OCI-LY1 (cell line): Measurements from ENCODE around the gene ZSWIM3.

ENCODE experiments used
- H2AFZ ChIP-seq: fragments of 200-600 bp; sonication (generic), shearing (Covaris generic); 2 replicates; pipeline ENCODE4 v1.6.0; 2014; ENCODE audit warnings: antibody characterized with exemption, mild to moderate bottlenecking, low read length
- H3F3A ChIP-seq: fragments of 200-600 bp; sonication (generic), shearing (Covaris generic); 2 replicates; pipeline ENCODE4 v1.6.0; 2014; ENCODE audit warnings: mild to moderate bottlenecking, antibody characterized with exemption, low read length, moderate library complexity; ENCODE audit not compliant: insufficient read depth
- H3K27ac ChIP-seq: fragments of 200-600 bp; sonication (generic); 2 replicates; pipeline ENCODE4 v1.5.1; 2014; ENCODE audit warnings: low read length, mixed run types, mild to moderate bottlenecking, low read depth; ENCODE audit not compliant: poor library complexity, severe bottlenecking
- H3K27me3 ChIP-seq: fragments of 200-600 bp; sonication (generic); 2 replicates; pipeline ENCODE4 v1.6.0; 2014; ENCODE audit warnings: antibody characterized with exemption, mild to moderate bottlenecking, low read length, moderate library complexity; ENCODE audit not compliant: insufficient read depth
- H3K36me3 ChIP-seq: fragments of 200-600 bp; sonication (generic); 2 replicates; pipeline ENCODE4 v1.6.1; 2014; ENCODE audit warnings: mild to moderate bottlenecking, antibody characterized with exemption, low read length, moderate library complexity, mixed read lengths; ENCODE audit not compliant: insufficient read depth
- H3K4me1 ChIP-seq: fragments of 200-600 bp; sonication (generic); 2 replicates; pipeline ENCODE4 v1.5.1; 2014; ENCODE audit warnings: mild to moderate bottlenecking, low read length, moderate library complexity; ENCODE audit not compliant: insufficient read depth, severe bottlenecking
- H3K4me2 ChIP-seq: fragments of 200-600 bp; sonication (generic), shearing (Covaris generic); 2 replicates; pipeline ENCODE4 v1.6.1; 2014; ENCODE audit warnings: low read length
- H3K4me3 ChIP-seq: fragments of 200-600 bp; sonication (generic); 2 replicates; pipeline ENCODE4 v1.5.1; 2014; ENCODE audit warnings: low read length, low read depth, mild to moderate bottlenecking, mixed read lengths; ENCODE audit not compliant: poor library complexity, severe bottlenecking
- H3K79me2 ChIP-seq: fragments of 200-600 bp; shearing (Covaris generic); 2 replicates; pipeline ENCODE4 v1.6.1; 2016; ENCODE audit warnings: mixed run types, low read length, mixed read lengths; ENCODE audit not compliant: insufficient read depth
- H3K9ac ChIP-seq: fragments of 200-600 bp; sonication (generic), shearing (Covaris generic); 2 replicates; pipeline ENCODE4 v1.6.1; 2014; ENCODE audit warnings: mild to moderate bottlenecking, low read length, mixed read lengths
- H3K9me2 ChIP-seq: fragments of 200-600 bp; sonication (generic), shearing (Covaris generic); 2 replicates; pipeline ENCODE4 v1.6.1; 2014; ENCODE audit warnings: low read depth, mild to moderate bottlenecking, low read length, mixed read lengths
- H3K9me3 ChIP-seq: fragments of 200-600 bp; shearing (Covaris generic); 2 replicates; pipeline ENCODE4 v1.6.1; 2014; ENCODE audit warnings: low read length, mixed read lengths
- H4K20me1 ChIP-seq: fragments of 200-600 bp; sonication (generic), shearing (Covaris generic); 2 replicates; pipeline ENCODE4 v1.6.0; 2016; ENCODE audit warnings: mild to moderate bottlenecking, low read length; ENCODE audit not compliant: insufficient read depth
- EZH2 ChIP-seq: fragments of 200-600 bp; sonication (generic), shearing (Covaris generic); IDR thresholded peaks from 2 replicates; pipeline ENCODE4 v1.8.0; 2017; ENCODE audit warnings: borderline replicate concordance, mixed run types, mild to moderate bottlenecking, antibody characterized with exemption, low read length, moderate library complexity, mixed read lengths
- TF ChIP-seq, protein P1 (sequence below): fragments of 200-600 bp; sonication (generic), shearing (Covaris generic); IDR thresholded peaks from 2 replicates; pipeline ENCODE4 v1.5.1; 2017; ENCODE audit warnings: mild to moderate bottlenecking, antibody characterized with exemption, low read length, moderate library complexity, mixed read lengths

The ZSWIM3 gene

GRCh38 chr20:45861221-45862075 is 4.0 kb downstream of the ZSWIM3 start:
- H3K4me2 ChIP-seq = no peak overlapping the region
- H3K4me1 ChIP-seq = peaks cover 32% of the 10 kb centered on the region
- H3K9me3 ChIP-seq = no peaks in the 10 kb centered on the region
- no peak overlapping the region for H3K27ac ChIP-seq
- no peaks in the 10 kb centered on the region for H3K36me3 ChIP-seq
- H3K4me3 ChIP-seq = no peak overlapping the region
- no peaks in the 10 kb centered on the region for H3K79me2 ChIP-seq
- H3F3A ChIP-seq = no peaks in the 10 kb centered on the region
- TF ChIP-seq EZH2 = no peak
- TF ChIP-seq, protein P1, sequence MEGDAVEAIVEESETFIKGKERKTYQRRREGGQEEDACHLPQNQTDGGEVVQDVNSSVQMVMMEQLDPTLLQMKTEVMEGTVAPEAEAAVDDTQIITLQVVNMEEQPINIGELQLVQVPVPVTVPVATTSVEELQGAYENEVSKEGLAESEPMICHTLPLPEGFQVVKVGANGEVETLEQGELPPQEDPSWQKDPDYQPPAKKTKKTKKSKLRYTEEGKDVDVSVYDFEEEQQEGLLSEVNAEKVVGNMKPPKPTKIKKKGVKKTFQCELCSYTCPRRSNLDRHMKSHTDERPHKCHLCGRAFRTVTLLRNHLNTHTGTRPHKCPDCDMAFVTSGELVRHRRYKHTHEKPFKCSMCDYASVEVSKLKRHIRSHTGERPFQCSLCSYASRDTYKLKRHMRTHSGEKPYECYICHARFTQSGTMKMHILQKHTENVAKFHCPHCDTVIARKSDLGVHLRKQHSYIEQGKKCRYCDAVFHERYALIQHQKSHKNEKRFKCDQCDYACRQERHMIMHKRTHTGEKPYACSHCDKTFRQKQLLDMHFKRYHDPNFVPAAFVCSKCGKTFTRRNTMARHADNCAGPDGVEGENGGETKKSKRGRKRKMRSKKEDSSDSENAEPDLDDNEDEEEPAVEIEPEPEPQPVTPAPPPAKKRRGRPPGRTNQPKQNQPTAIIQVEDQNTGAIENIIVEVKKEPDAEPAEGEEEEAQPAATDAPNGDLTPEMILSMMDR = no peak
- H2AFZ ChIP-seq = no peak overlapping the region
- H3K9ac ChIP-seq = no peak overlapping the region
- no peaks in the 10 kb centered on the region for H3K27me3 ChIP-seq
- H4K20me1 ChIP-seq = no peaks in the 10 kb centered on the region
- H3K9me2 ChIP-seq = no peaks in the 10 kb centered on the region

DNA sequence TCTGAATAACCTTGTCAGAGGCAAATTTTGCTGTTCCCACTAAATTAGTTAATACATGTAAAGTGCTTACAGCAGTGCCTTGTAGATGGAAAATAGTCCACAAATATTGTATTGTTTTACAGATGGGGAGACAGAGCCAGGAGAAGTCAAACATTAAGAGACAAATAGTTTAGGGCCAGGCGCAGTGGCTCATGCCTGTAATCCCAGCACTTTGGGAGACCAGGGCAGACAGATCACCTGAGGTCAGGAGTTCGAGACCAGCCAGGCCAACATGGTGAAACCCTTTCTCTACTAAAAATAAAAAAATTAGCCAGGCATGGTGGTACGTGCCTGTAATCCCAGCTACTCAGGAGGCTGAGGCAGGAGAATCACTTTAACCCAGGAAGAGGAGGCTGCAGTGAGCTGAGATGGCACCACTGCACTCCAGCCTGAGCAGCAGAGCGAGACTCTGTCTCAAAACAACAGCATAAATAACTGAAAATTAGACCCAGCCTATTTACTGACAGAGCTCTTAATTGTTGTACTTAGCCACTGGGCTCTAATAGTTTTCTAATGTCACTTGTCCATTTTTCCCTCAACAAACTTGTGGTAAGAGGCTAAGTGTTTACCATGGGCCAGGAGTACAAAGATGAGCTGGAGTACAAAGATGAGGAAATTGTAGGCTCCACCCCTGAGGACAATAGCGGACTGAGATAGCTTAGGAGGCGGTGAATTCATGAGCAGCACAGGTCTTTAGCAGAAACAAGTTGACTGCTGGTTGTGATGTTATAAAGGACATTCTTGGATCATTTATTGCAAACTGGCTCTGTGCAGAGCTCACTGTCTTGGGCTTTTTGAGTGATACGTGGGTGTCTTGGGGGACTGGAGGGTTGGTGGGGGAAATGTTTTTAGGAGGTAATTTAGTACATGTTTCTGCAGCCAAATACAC is 6.4 kb downstream of the ZSWIM3 start:
- no peaks in the 10 kb centered on the region for H3K79me2 ChIP-seq
- no peaks in the 10 kb centered on the region for H3K9me3 ChIP-seq
- no peak overlapping the region for H3K27ac ChIP-seq
- H2AFZ ChIP-seq = no peak overlapping the region
- H3K4me1 ChIP-seq = peaks cover 21% of the 10 kb centered on the region
- H3K4me2 ChIP-seq = no peak overlapping the region
- TF ChIP-seq, protein P1 = no peak
- TF ChIP-seq EZH2 = no peak
- H3K9ac ChIP-seq = no peak overlapping the region
- no peaks in the 10 kb centered on the region for H4K20me1 ChIP-seq
- H3F3A ChIP-seq = no peaks in the 10 kb centered on the region
- H3K9me2 ChIP-seq = no peaks in the 10 kb centered on the region
- H3K36me3 ChIP-seq = no peaks in the 10 kb centered on the region
- no peaks in the 10 kb centered on the region for H3K27me3 ChIP-seq
- no peak overlapping the region for H3K4me3 ChIP-seq

- H3K27ac ChIP-seq = no peak overlapping the region
- no peaks in the 10 kb centered on the region for H3K9me2 ChIP-seq
- no peak overlapping the region for H2AFZ ChIP-seq
- H3K36me3 ChIP-seq = no peaks in the 10 kb centered on the region
- H3F3A ChIP-seq = no peaks in the 10 kb centered on the region
- H3K4me1 ChIP-seq = peaks cover under 1% of the 10 kb centered on the region
- no peaks in the 10 kb centered on the region for H4K20me1 ChIP-seq
- no peak for TF ChIP-seq EZH2
- TF ChIP-seq, protein P1 = no peak
- H3K9me3 ChIP-seq = no peaks in the 10 kb centered on the region
- H3K9ac ChIP-seq = no peak overlapping the region
- H3K27me3 ChIP-seq = no peaks in the 10 kb centered on the region
- no peaks in the 10 kb centered on the region for H3K79me2 ChIP-seq
- no peak overlapping the region for H3K4me2 ChIP-seq
- H3K4me3 ChIP-seq = no peak overlapping the region
These were observed 9.0 kb downstream of the ZSWIM3 start for GRCh38 chr20:45866454-45866853.
